Stimulated activated CD4-positive, alpha-beta T cell treated with anti-CD3 and anti-CD28 coated beads, Interleukin-1b, Interleukin-23, amount 100 ng/mL, for 48 hours (primary cell): ENCODE results near the gene EHMT1.
"Not testable (repeated sequence)": the region's sequence is repeated elsewhere in the genome, so short reads cannot be mapped to it uniquely, and the experiment has no call there.

Experiments used
- DNase-seq: peaks from one replicate; pipeline ENCODE4 v3.0.0-alpha.2; 2020

EHMT1 gene

GRCh38 chr9:137879052-137879451, 260.2 kb downstream of the EHMT1 start:
- no peak for DNase-seq

GRCh38 chr9:137879566-137880150, 260.9 kb downstream of the EHMT1 start:
- DNase-seq = no peak

- no peak for DNase-seq
These were observed 261.6 kb downstream of the EHMT1 start for GRCh38 chr9:137880160-137880975.

- no peak for DNase-seq
These were observed 262.2 kb downstream of the EHMT1 start for GRCh38 chr9:137880976-137881530.

- no peak for DNase-seq
These were observed 263.0 kb downstream of the EHMT1 start for GRCh38 chr9:137881591-137882505.

GRCh38 chr9:137882506-137882821, 263.7 kb downstream of the EHMT1 start:
- DNase-seq = no peak

GRCh38 chr9:137883977-137884376, 265.2 kb downstream of the EHMT1 start:
- not testable (repeated sequence) for DNase-seq

- not testable (repeated sequence) for DNase-seq
These were observed 265.7 kb downstream of the EHMT1 start for GRCh38 chr9:137884547-137884946.

- not testable (repeated sequence) for DNase-seq
These were observed 266.3 kb downstream of the EHMT1 start for GRCh38 chr9:137885121-137885520.
